GM12892 (cell line): ENCODE results near the gene TXLNA.

Experiments
- POLR2A ChIP-seq: IDR thresholded peaks from 2 replicates; pipeline ENCODE4 v1.6.1; 2011; ENCODE audit warnings: low read depth, low read length, control low read depth
- POLR2AphosphoS5 ChIP-seq: IDR thresholded peaks from 2 replicates; pipeline ENCODE4 v1.6.1; 2011; ENCODE audit warnings: low read depth, low read length, control low read depth
- TAF1 ChIP-seq: IDR thresholded peaks from 2 replicates; pipeline ENCODE4 v1.6.1; 2011; ENCODE audit warnings: low read depth, mild to moderate bottlenecking, control low read depth, low read length, borderline replicate concordance

GRCh38 chr1:32186491-32186890 lies 7.0 kb downstream of the TXLNA start:
- no peak for TF ChIP-seq POLR2AphosphoS5
- no peak for TF ChIP-seq TAF1
- no peak for TF ChIP-seq POLR2A
